HepG2 (cell line): Measurements from ENCODE around the gene NOP58.

Source experiments
- CC2D1A ChIP-seq: sonication (generic); formaldehyde crosslinking; IDR thresholded peaks from 2 replicates; pipeline ENCODE4 v1.8.1; 2023; ENCODE audit warnings: mild to moderate bottlenecking, missing genetic modification reagents
- CTCF ChIP-seq: sonication (generic); formaldehyde crosslinking; IDR thresholded peaks from 2 replicates; pipeline ENCODE4 v1.5.0; 2020; ENCODE audit warnings: mild to moderate bottlenecking, missing genetic modification reagents, moderate library complexity
- ELF4 ChIP-seq: sonication (generic); formaldehyde crosslinking; IDR thresholded peaks from 2 replicates; pipeline ENCODE4 v1.5.0; 2020; ENCODE audit warnings: missing genetic modification reagents, mild to moderate bottlenecking, moderate library complexity, borderline replicate concordance
- ESRRA ChIP-seq: sonication (generic); formaldehyde crosslinking; IDR thresholded peaks from 2 replicates; pipeline ENCODE4 v1.5.1; 2020; ENCODE audit warnings: mild to moderate bottlenecking, low read depth, missing genetic modification reagents
- FOXJ3 ChIP-seq: sonication (generic); formaldehyde crosslinking; IDR thresholded peaks from 2 replicates; pipeline ENCODE4 v1.4.0; 2020; ENCODE audit warnings: missing genetic modification reagents, mild to moderate bottlenecking, borderline replicate concordance
- FOXP4 ChIP-seq: sonication (generic); formaldehyde crosslinking; IDR thresholded peaks from 2 replicates; pipeline ENCODE4 v1.4.0; 2020; ENCODE audit warnings: missing genetic modification reagents
- MXI1 ChIP-seq: IDR thresholded peaks from 3 replicates; pipeline ENCODE4 v1.6.1; 2012; ENCODE audit warnings: low read depth, low read length, inconsistent platforms, borderline replicate concordance
- POLR2G ChIP-seq: fragments of 200-400 bp; formaldehyde crosslinking; IDR thresholded peaks from 2 replicates; pipeline ENCODE4 v1.6.1; 2018; ENCODE audit warnings: mild to moderate bottlenecking, low read depth, low read length, moderate library complexity
- PRPF4 ChIP-seq: fragments of 200-400 bp; formaldehyde crosslinking; IDR thresholded peaks from 2 replicates; pipeline ENCODE4 v1.6.1; 2016; ENCODE audit warnings: low read length, low read depth; ENCODE audit not compliant: poor library complexity, severe bottlenecking
- USF2 ChIP-seq, 2 experiments: sonication (generic) in 1 of 2; formaldehyde crosslinking in 1 of 2; IDR thresholded peaks; 2 replicates each; pipeline versions ENCODE4 v1.5.1 to v1.6.1; 2011 to 2020; ENCODE audit warnings: borderline replicate concordance in 1 of 2, low read depth in 1 of 2, low read length in 1 of 2, mild to moderate bottlenecking in 1 of 2, missing genetic modification reagents in 1 of 2, moderate library complexity in 1 of 2
- ZNF567 ChIP-seq: sonication (generic); formaldehyde crosslinking; IDR thresholded peaks from 2 replicates; pipeline ENCODE4 v1.8.1; 2023; ENCODE audit warnings: mild to moderate bottlenecking, missing genetic modification reagents, borderline replicate concordance

GRCh38 chr2:202307690-202308089 lies 42.1 kb downstream of the NOP58 start:
- TF ChIP-seq CTCF (no peak), MXI1 (no peak), FOXJ3 (CRISPR knock-in tag) (no peak), PRPF4 (no peak), FOXP4 (no peak), ZNF567 (CRISPR knock-in tag) (no peak), CC2D1A (CRISPR knock-in tag) (no peak), USF2 (IDR thresholded peaks at IDR 0.05; ENCODE audit: low read depth, low read length) (no peak), USF2 (CRISPR knock-in tag; IDR thresholded peaks at IDR 0.05; ENCODE audit: borderline replicate concordance) (no peak), ELF4 (no peak), POLR2G (no peak), ESRRA (CRISPR knock-in tag) (no peak)
